H9 (cell line): ENCODE measurements around the gene NEURL3. TPM values are rescaled to one million over a fixed set of nuclear protein-coding genes. Genes with fewer than 3 reads are reported as not detected.

Experiments used
- DNase-seq: peaks from one replicate; pipeline ENCODE4 v3.0.0-alpha.2; 2017
- H2AFZ ChIP-seq: one replicate; pipeline ENCODE4 v1.6.1; 2013; ENCODE audit warnings: mild to moderate bottlenecking, low read length, control low read depth, moderate library complexity
- H2AK5ac ChIP-seq: 2 replicates; pipeline ENCODE4 v1.6.1; 2013; ENCODE audit warnings: low read length, control low read depth, mixed read lengths; ENCODE audit not compliant: insufficient read length
- H2BK120ac ChIP-seq: one replicate; pipeline ENCODE4 v1.6.1; 2013; ENCODE audit warnings: low read depth, mild to moderate bottlenecking, low read length, control low read depth, inconsistent platforms; ENCODE audit not compliant: poor library complexity, severe bottlenecking
- H2BK12ac ChIP-seq: 2 replicates; pipeline ENCODE4 v1.6.1; 2013; ENCODE audit warnings: low read length, control low read depth, mixed read lengths, low read depth; ENCODE audit not compliant: insufficient read length
- H2BK15ac ChIP-seq: 2 replicates; pipeline ENCODE4 v1.6.1; 2013; ENCODE audit warnings: low read depth, low read length, control low read depth
- H2BK20ac ChIP-seq: one replicate; pipeline ENCODE4 v1.6.1; 2013; ENCODE audit warnings: low read depth, mild to moderate bottlenecking, low read length, control low read depth, inconsistent platforms; ENCODE audit not compliant: poor library complexity, severe bottlenecking
- H2BK5ac ChIP-seq: 2 replicates; pipeline ENCODE4 v1.6.1; 2013; ENCODE audit warnings: low read length, control low read depth, mixed read lengths; ENCODE audit not compliant: insufficient read length
- H3K14ac ChIP-seq: 2 replicates; pipeline ENCODE4 v1.6.1; 2013; ENCODE audit warnings: low read length, control low read depth; ENCODE audit not compliant: insufficient read depth
- H3K18ac ChIP-seq: 2 replicates; pipeline ENCODE4 v1.6.1; 2013; ENCODE audit warnings: low read depth, mild to moderate bottlenecking, mixed read lengths, low read length, control low read depth; ENCODE audit not compliant: insufficient read length
- H3K23ac ChIP-seq: 2 replicates; pipeline ENCODE4 v1.6.1; 2013; ENCODE audit warnings: low read length, control low read depth, mixed read lengths, low read depth; ENCODE audit not compliant: insufficient read length
- H3K23me2 ChIP-seq: 2 replicates; pipeline ENCODE4 v1.6.1; 2013; ENCODE audit warnings: low read depth, mild to moderate bottlenecking, mixed read lengths, low read length, control low read depth; ENCODE audit not compliant: insufficient read length, poor library complexity, severe bottlenecking
- H3K27ac ChIP-seq: 2 replicates; pipeline ENCODE4 v1.5.1; 2013; ENCODE audit warnings: low read length, control low read depth, mixed read lengths, low read depth; ENCODE audit not compliant: insufficient read length
- H3K27me3 ChIP-seq: 2 replicates; pipeline ENCODE4 v1.6.1; 2013; ENCODE audit warnings: low read length, control low read depth, inconsistent platforms; ENCODE audit not compliant: insufficient read depth
- H3K4ac ChIP-seq: 2 replicates; pipeline ENCODE4 v1.6.1; 2013; ENCODE audit warnings: low read depth, mild to moderate bottlenecking, control low read depth, inconsistent platforms, low read length, moderate library complexity
- H3K4me1 ChIP-seq: 2 replicates; pipeline ENCODE4 v1.6.1; 2013; ENCODE audit warnings: low read length, control low read depth, inconsistent platforms; ENCODE audit not compliant: insufficient read depth
- H3K4me2 ChIP-seq: 2 replicates; pipeline ENCODE4 v1.6.1; 2013; ENCODE audit warnings: low read length, control low read depth, mixed read lengths; ENCODE audit not compliant: insufficient read length, insufficient read depth
- H3K56ac ChIP-seq: 2 replicates; pipeline ENCODE4 v1.6.1; 2013; ENCODE audit warnings: low read depth, mild to moderate bottlenecking, mixed read lengths, low read length, control low read depth; ENCODE audit not compliant: insufficient read length
- H3K79me1 ChIP-seq: 2 replicates; pipeline ENCODE4 v1.6.1; 2013; ENCODE audit warnings: low read depth, mild to moderate bottlenecking, moderate library complexity, low read length, control low read depth, inconsistent platforms; ENCODE audit not compliant: insufficient read depth, poor library complexity, severe bottlenecking
- H3K79me2 ChIP-seq: 2 replicates; pipeline ENCODE4 v1.6.1; 2013; ENCODE audit warnings: low read length, control low read depth, inconsistent platforms; ENCODE audit not compliant: insufficient read depth
- H3K9ac ChIP-seq: 2 replicates; pipeline ENCODE4 v1.6.1; 2013; ENCODE audit warnings: low read length, control low read depth, mixed read lengths; ENCODE audit not compliant: insufficient read length; ENCODE audit errors: extremely low read depth
- H3K9me3 ChIP-seq: one replicate; pipeline ENCODE4 v1.6.1; 2013; ENCODE audit warnings: low read depth, low read length, inconsistent platforms; ENCODE audit not compliant: control insufficient read depth
- H3T11ph ChIP-seq: one replicate; pipeline ENCODE4 v1.6.1; 2013; ENCODE audit warnings: mild to moderate bottlenecking, low read length, control low read depth, inconsistent platforms
- H4K20me1 ChIP-seq: one replicate; pipeline ENCODE4 v1.6.1; 2013; ENCODE audit not compliant: control insufficient read depth, insufficient read length, insufficient read depth
- H4K5ac ChIP-seq: 2 replicates; pipeline ENCODE4 v1.6.1; 2013; ENCODE audit warnings: low read depth, mild to moderate bottlenecking, mixed read lengths, low read length, control low read depth; ENCODE audit not compliant: insufficient read length
- H4K8ac ChIP-seq: replicated peaks from 2 replicates; pipeline ENCODE4 v1.6.1; 2013; ENCODE audit warnings: low read length, control low read depth, mixed read lengths, low read depth; ENCODE audit not compliant: insufficient read length
- H4K91ac ChIP-seq: 2 replicates; pipeline ENCODE4 v1.6.1; 2013; ENCODE audit warnings: low read depth, mild to moderate bottlenecking, moderate library complexity, mixed read lengths, low read length, control low read depth; ENCODE audit not compliant: insufficient read length
- H3K27ac Mint-ChIP-seq, 3 experiments: 2 replicates in 2 of 3; 3 replicates in 1 of 3; pipeline ENCODE4 v1.8.0; 2020 to 2021; ENCODE audit warnings: mixed read lengths in 3 of 3, mild to moderate bottlenecking in 1 of 3, moderate library complexity in 1 of 3
- H3K27me3 Mint-ChIP-seq: 2 replicates; pipeline ENCODE4 v1.8.0; 2021; ENCODE audit warnings: low read depth, mild to moderate bottlenecking, moderate library complexity, mixed read lengths
- H3K36me3 Mint-ChIP-seq, 3 experiments: 2 replicates in 2 of 3; 3 replicates in 1 of 3; pipeline ENCODE4 v1.8.0; 2020 to 2021; ENCODE audit warnings: low read depth in 3 of 3, mixed read lengths in 3 of 3; ENCODE audit not compliant: insufficient read depth in 1 of 3
- H3K4me1 Mint-ChIP-seq, 2 experiments: 2 replicates each; pipeline ENCODE4 v1.8.0; 2020; ENCODE audit warnings: mixed read lengths in 2 of 2
- H3K4me3 Mint-ChIP-seq, 2 experiments: 2 replicates in 1 of 2; 3 replicates in 1 of 2; pipeline ENCODE4 v1.8.0; 2020 to 2021; ENCODE audit warnings: mild to moderate bottlenecking in 2 of 2, mixed read lengths in 2 of 2, moderate library complexity in 1 of 2
- H3K9me3 Mint-ChIP-seq, 2 experiments: 2 replicates in 1 of 2; 3 replicates in 1 of 2; pipeline ENCODE4 v1.8.0; 2020; ENCODE audit warnings: mild to moderate bottlenecking in 2 of 2, mixed read lengths in 2 of 2, moderate library complexity in 1 of 2
- CTCF ChIP-seq: fragments of 200-600 bp; sonication (generic); conservative IDR thresholded peaks from 3 replicates; pipeline ENCODE4 v1.8.0; 2021; ENCODE audit warnings: antibody characterized with exemption, mild to moderate bottlenecking
- WGBS: extraction: QIAGEN DNeasy Blood & Tissue Kit; methylation state at CpG from one replicate; pipeline ENCODE4 v1.1.7; 2013; ENCODE audit warnings: missing lambda C conversion rate, low lambda C conversion rate, mixed read lengths; ENCODE audit not compliant: insufficient read length; ENCODE audit errors: extremely low coverage; 5-methylcytosine and 5-hydroxymethylcytosine counted together
- total RNA-seq: library from RNA; stranded (reverse); gene quantifications from 2 replicates; pipeline ENCODE4 v1.2.1, GENCODE V29; 2021

NEURL3 gene
- total RNA-seq, 1 experiment from 2014 or later, result not detected

GRCh38 chr2:96464651-96465050, 40.5 kb downstream of the NEURL3 start:
- no peak overlapping the region for H4K5ac ChIP-seq
- no peak overlapping the region for H3K4ac ChIP-seq
- TF ChIP-seq CTCF, result no peak
- no peaks in the 10 kb centered on the region for H3K4me1 ChIP-seq
- no peak overlapping the region for H2BK5ac ChIP-seq
- no peak overlapping the region for H3K4me3 Mint-ChIP-seq
- peaks cover 12% of the 10 kb centered on the region for H3K27me3 Mint-ChIP-seq
- no peaks in the 10 kb centered on the region for H3K23me2 ChIP-seq
- H3K23ac ChIP-seq, result no peak overlapping the region
- no CpG with 5 or more reads among the region's 2 CpGs for WGBS
- H2BK120ac ChIP-seq, result no peak overlapping the region
- H3K27ac Mint-ChIP-seq, result no peak overlapping the region
- H4K8ac ChIP-seq, result no peak overlapping the region
- H4K20me1 ChIP-seq, result no peaks in the 10 kb centered on the region
- peaks cover 0 to 4% of the 10 kb centered on the region in 2 experiments; a peak in 1 of 4 replicates for H3K4me1 Mint-ChIP-seq
- no peak overlapping the region for H2BK20ac ChIP-seq
- H3K18ac ChIP-seq, result no peak overlapping the region
- peaks cover 0 to 8% (median 8%) of the 10 kb centered on the region in 3 experiments; a peak in 4 of 7 replicates for H3K36me3 Mint-ChIP-seq
- H3K9me3 ChIP-seq, result no peaks in the 10 kb centered on the region
- no peak overlapping the region for H3K9ac ChIP-seq
- no peaks in the 10 kb centered on the region for H3K79me1 ChIP-seq
- H2AK5ac ChIP-seq, result no peak overlapping the region
- H3K79me2 ChIP-seq, result no peaks in the 10 kb centered on the region
- H2AFZ ChIP-seq, result no peak overlapping the region
- H4K91ac ChIP-seq, result no peak overlapping the region
- no peak overlapping the region for H3K27ac ChIP-seq
- peaks cover 11 to 13% of the 10 kb centered on the region in 2 experiments for H3K9me3 Mint-ChIP-seq
- no peaks in the 10 kb centered on the region for H3K27me3 ChIP-seq
- no peak overlapping the region for H3K4me2 ChIP-seq
- no peak overlapping the region for H3K14ac ChIP-seq
- DNase-seq, result no peak
- no peak overlapping the region for H2BK15ac ChIP-seq
- no peak overlapping the region for H2BK12ac ChIP-seq
- H3K56ac ChIP-seq, result no peak overlapping the region
- H3T11ph ChIP-seq, result no peak overlapping the region
